Stimulated activated naive CD8-positive, alpha-beta T cell treated with anti-CD3 and anti-CD28 coated beads, Interleukin-15, amount 100 ng/mL, for 72 hours (primary cell): ENCODE measurements around the gene KIAA1143.
A peak's percentile ranks its signal among the peaks of the same experiment; 100 is the strongest.

Experiments
- ATAC-seq: fragments of 150-1000 bp; cut with Tn5 transposase; 2 replicates; pipeline ENCODE4 v1.10.0; 2021; ENCODE audit warnings: mild to moderate bottlenecking, moderate library complexity
- DNase-seq, 2 donors: peaks; one replicate each; pipeline ENCODE4 v3.0.0; 2021 to 2022
- H3K27ac Mint-ChIP-seq, 2 donors: one replicate each; pipeline ENCODE4 v1.8.0; 2022; ENCODE audit warnings: mild to moderate bottlenecking in 2 of 2, mixed read lengths in 2 of 2, moderate library complexity in 2 of 2
- H3K27me3 Mint-ChIP-seq: one replicate; pipeline ENCODE4 v1.8.0; 2022; ENCODE audit warnings: mixed read lengths
- H3K4me1 Mint-ChIP-seq: one replicate; pipeline ENCODE4 v1.8.0; 2022; ENCODE audit warnings: mild to moderate bottlenecking, mixed read lengths
- H3K4me3 Mint-ChIP-seq, 2 donors: one replicate each; pipeline ENCODE4 v1.8.0; 2022; ENCODE audit warnings: mild to moderate bottlenecking in 2 of 2, mixed read lengths in 2 of 2, moderate library complexity in 1 of 2
- H3K9me3 Mint-ChIP-seq, 2 donors: one replicate each; pipeline ENCODE4 v1.8.0; 2022; ENCODE audit warnings: mixed read lengths in 2 of 2

Gene KIAA1143

DNA sequence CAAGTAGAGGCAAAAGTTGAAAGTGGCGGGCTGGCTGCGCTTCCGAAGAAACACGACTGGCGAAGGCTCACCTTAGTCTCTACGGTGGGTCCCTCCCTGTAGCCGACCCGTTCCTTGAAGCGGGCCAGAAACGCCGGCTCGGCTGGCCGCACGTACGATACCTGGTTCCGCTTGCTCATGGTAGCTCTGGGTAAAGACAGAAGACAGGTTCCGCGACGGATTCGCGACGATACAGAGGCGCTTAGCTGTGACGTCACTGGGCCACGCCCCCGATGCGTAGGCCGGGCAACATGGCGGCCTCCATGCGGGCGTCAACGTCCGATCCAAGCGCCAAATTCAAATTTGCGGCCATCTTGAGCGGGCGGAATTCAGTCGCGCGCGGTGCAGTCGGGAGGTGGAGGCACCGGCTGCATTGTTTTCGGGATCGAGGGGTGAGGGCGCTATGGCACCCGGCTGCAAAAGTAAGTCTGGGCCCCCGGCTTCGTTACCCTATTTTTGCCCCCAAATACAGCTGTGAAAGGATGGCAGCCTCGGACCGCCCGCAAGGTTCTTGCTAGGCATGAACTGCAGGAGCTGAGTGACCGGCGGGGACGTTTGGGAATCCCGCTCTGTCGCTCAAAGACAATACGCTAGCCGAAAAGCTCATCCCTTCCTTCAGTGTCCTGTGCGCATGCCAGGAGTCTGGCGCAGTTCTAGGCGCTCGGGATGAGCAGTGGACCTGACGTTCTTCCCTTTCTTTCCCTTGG, at the start of gene KIAA1143, which contains the start of gene KIF15:
TSS of gene KIAA1143 (minus strand) at position 196 of the 746 bp plus-strand sequence. CDS start at position 179, 17 bp downstream.
TSS of gene KIF15 (plus strand) at position 371 of the 746 bp plus-strand sequence. CDS start at position 443, 72 bp downstream.
- Mint-ChIP-seq H3K9me3 (peaks cover 18 to 20% of the 10 kb centered on the region in 2 donors), H3K27ac (peak within 1 kb of the TSS; percentile 88 to 91)
- peak; percentile 96 for ATAC-seq

DNA sequence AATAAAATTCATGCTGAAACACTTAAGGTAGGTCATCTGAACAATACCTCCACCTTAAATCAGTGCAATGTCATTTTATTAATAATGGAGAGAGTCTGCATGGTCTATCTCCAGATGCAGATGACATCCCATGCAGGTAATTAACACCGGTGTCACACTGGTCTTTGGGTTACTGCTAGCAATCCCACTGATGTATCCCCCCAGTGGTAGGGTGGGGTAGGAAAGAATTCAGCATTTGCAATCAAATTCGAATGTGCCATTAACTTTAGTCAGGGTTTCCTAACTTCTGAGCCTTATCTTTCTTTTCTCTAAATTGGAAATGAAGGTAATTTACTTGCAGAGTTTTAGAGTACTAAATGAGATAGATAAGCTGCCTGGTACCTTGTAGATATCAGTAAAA, 44.5 kb upstream of the KIAA1143 start:
- ATAC-seq (no peak), DNase-seq (no peak)
- Mint-ChIP-seq H3K4me3 (no peak overlapping the region), H3K27ac (no peak overlapping the region), H3K27me3 (no peaks in the 10 kb centered on the region), H3K9me3 (no peaks in the 10 kb centered on the region), H3K4me1 (no peaks in the 10 kb centered on the region)

More for the DNA sequence above, at the start of gene KIAA1143, which contains the start of gene KIF15:
- Mint-ChIP-seq H3K4me3 (peak within 1 kb of the TSS; percentile 93 to 94), H3K4me1 (peaks cover 25% of the 10 kb centered on the region), H3K27me3 (peaks cover 9% of the 10 kb centered on the region)
- peak; percentile 96 to 97 for DNase-seq

DNA sequence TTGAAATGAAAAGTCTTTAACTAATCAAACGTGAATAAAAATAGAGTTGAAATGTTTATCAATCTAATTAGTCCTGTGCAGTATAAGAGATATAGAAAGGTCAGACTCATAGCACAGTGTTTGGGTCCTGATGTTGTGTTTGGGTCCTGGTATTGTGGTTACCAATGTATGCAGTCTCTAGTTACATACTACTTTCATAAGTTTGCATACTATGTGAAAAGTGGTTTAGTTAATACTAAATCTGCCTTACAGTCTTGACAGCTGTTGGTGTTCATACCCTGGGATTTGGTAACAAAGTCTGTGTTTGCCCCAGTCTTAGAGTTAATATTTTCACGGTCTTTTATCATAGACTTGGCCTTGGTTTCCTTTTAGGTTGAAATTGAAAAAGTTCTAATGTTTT, 41.9 kb upstream of the KIAA1143 start:
- ATAC-seq (no peak), DNase-seq (no peak)
- no peaks in the 10 kb centered on the region for H3K4me1 Mint-ChIP-seq
- no peaks in the 10 kb centered on the region for H3K27me3 Mint-ChIP-seq
- H3K9me3 Mint-ChIP-seq: no peaks in the 10 kb centered on the region
- no peak overlapping the region for H3K4me3 Mint-ChIP-seq
- no peak overlapping the region for H3K27ac Mint-ChIP-seq

DNA sequence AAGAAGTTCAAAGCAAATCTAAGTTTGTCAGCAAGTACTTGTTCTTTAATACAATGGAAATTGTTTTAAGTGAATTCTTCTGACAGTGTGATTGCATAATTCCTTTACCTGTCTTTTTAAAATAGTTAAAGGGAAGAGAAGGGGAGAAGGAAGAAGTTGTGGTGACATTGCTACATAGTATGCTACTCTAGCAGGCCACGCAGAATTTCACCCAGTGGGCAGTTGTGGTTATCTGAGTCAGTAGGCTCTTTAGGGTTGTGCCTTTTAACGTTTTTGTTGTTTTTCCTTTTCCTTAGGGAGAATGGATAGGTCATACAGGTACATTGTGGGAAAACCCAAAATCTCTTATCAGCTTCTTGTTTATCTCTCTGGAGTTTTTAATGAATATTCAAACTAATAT, 40.6 kb upstream of the KIAA1143 start:
- no peak overlapping the region for H3K4me3 Mint-ChIP-seq
- DNase-seq (no peak), ATAC-seq (no peak)
- no peaks in the 10 kb centered on the region for H3K9me3 Mint-ChIP-seq
- no peaks in the 10 kb centered on the region for H3K4me1 Mint-ChIP-seq
- no peaks in the 10 kb centered on the region for H3K27me3 Mint-ChIP-seq
- H3K27ac Mint-ChIP-seq: no peak overlapping the region

DNA sequence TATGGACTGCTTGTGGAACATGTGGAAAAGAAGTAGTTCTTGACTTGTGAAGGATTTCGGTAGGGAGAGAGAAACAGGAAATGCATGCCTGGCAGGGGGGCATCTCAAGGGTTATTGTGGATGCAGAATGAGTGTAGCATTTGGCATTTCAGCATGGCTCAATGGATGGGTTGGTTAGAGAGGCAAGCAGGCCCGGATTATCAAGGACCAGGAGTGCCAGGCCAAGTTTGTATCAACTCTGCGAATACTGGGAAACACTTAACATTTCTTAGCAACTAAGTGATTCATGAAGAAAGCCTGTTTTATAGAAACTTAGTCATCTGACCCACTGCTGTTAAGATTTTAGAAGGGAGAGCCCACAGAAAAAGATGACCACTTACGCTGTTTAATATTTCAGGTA, 33.8 kb upstream of the KIAA1143 start:
- Mint-ChIP-seq H3K4me1 (no peaks in the 10 kb centered on the region), H3K27me3 (no peaks in the 10 kb centered on the region), H3K27ac (no peak overlapping the region), H3K4me3 (no peak overlapping the region), H3K9me3 (no peaks in the 10 kb centered on the region)
- no peak for DNase-seq
- ATAC-seq: no peak

DNA sequence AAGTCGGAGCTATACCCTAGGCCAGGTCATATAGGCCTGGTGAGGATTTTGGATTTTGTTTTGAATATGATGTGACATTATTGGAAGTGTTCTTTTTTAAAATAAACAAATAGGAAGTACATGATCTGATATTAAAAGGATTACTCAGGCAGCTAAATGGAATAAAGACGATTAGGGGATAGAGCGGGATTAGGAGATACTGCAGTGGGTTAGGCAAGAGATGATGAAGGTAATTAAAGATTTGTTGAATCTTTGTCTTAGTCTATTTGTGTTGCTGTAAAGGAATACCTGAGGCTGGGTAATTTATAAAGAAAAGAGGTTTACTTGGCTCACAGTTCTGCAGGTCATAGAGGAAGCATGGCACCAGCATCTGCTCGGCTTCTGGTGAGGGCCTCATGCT, 21.5 kb upstream of the KIAA1143 start:
- H3K4me1 Mint-ChIP-seq: no peaks in the 10 kb centered on the region
- no peak overlapping the region for H3K4me3 Mint-ChIP-seq
- ATAC-seq (no peak), DNase-seq (no peak)
- H3K27me3 Mint-ChIP-seq: no peaks in the 10 kb centered on the region
- H3K27ac Mint-ChIP-seq: no peak overlapping the region
- no peaks in the 10 kb centered on the region for H3K9me3 Mint-ChIP-seq

DNA sequence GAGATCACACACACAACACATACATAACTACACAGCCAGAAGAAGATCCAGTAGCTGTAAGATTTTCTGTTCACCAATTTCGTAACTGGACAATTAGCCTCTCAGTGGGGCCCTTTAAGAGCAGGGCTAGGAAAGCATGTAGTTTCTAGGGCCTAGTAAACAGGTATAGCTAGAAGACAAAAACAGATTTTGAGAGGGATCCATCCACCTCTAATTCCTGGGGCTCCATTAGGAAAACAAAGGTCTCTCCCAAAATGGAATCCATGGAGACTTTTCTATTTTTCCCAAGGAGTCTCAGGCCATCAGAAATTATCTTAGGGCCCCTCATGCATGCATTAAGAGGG, 10.7 kb upstream of the KIAA1143 start:
- Mint-ChIP-seq H3K9me3 (peaks cover 12 to 19% of the 10 kb centered on the region in 2 donors), H3K27me3 (no peaks in the 10 kb centered on the region), H3K27ac (no peak overlapping the region), H3K4me1 (no peaks in the 10 kb centered on the region), H3K4me3 (no peak overlapping the region)
- no peak for ATAC-seq
- DNase-seq: no peak

DNA sequence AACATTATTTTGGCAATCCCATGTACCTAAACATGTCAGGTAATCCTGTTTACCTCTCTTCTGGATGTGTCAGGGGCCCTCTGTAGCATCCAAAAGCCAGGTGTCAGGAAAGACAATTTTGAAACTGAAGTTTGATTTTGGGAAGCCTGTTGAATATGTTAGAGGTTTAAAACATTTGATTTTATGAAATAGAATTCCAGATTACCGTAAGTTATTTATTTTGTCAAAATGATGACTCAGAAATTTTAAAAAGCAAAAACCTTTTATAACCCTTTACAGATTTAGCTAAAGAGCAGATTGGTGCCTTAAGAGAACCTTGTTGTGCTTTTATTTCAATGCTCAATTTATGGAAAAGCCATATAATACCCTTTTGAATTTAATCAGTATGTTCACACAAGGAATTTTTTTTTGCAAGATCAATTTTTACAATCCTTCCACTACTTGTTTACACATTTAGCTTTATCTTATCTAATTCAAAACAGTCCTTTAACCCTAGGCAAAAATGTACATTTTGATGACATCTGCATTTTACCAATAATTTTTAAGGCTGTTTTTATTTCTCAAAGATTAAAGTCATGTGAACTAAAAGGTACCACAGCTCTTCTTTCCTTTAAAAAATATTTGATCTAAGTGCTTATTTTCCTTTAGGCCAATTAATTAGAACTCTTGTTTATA, 10.1 kb upstream of the KIAA1143 start:
- Mint-ChIP-seq H3K4me1 (no peaks in the 10 kb centered on the region), H3K4me3 (no peak overlapping the region), H3K9me3 (peaks cover 12 to 21% of the 10 kb centered on the region in 2 donors), H3K27me3 (no peaks in the 10 kb centered on the region), H3K27ac (no peak overlapping the region)
- DNase-seq: no peak
- ATAC-seq: no peak

DNA sequence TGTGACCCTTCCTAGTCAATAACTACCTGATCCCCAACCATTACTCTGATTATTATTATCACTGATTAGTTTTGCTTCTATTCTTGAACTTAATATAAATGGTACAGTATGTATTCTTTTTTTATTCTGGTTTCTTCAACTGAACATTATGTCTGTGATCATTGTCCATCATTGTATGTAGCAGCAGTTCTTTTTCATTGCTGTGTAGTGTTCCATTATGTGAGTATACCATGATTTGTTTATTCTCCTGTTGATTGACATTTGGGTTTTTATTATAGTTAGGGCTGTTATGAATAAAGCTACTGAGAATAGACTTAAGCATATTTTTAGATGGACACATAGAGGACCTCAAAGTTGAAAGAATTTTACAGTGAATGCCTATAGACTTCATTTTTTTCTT, 2.8 kb upstream of the KIAA1143 start:
- H3K9me3 Mint-ChIP-seq: peaks cover 5 to 7% of the 10 kb centered on the region in 2 donors
- peaks cover 9% of the 10 kb centered on the region for H3K27me3 Mint-ChIP-seq
- ATAC-seq (no peak), DNase-seq (no peak)
- no peak overlapping the region for H3K27ac Mint-ChIP-seq
- H3K4me3 Mint-ChIP-seq: no peak overlapping the region
- peaks cover 17% of the 10 kb centered on the region for H3K4me1 Mint-ChIP-seq

DNA sequence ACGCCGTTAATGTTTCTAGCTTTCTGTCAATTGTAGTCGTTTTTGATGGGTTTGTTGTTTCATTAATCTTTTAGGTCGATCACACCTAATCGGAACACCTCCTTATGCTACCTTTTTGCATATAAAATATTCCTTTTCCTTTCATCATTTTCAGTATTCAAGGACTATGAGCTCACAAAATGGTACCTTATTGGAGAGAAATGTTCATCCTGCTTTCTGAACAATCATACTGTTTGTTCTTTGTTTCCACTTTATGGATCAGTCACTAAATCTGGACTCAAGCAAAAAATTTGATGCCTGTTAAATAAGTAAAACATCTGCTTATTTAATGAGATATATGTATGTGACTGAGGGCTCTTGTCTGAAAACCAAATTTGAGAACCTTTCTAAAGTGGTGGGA, 1.3 kb upstream of the KIAA1143 start:
- H3K27ac Mint-ChIP-seq: peak overlapping the region; percentile 88 to 91
- no peak for ATAC-seq

DNA sequence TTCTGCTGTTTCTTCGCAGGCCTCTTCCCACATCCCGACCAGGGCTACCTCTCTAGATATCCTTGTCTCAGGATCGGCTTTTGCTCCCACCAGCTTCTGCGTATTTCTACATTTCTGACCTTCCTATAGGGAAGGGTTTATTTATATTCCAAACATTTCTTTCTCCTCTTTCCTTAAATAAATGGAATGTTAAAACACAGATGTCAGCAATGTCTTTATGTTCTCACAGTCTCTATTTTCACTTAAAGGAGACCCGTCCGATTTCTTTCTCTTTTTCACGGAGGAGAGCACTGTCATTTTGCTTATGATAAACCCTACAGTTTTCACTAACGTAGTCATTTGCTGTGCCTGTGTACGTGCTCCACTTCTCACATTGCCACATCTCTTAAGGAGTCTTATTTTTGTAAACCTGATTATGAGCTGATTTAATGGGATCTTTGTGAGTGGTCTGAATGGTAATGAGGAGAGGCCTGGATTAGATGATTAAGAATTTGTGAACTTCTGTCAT, 805 bp upstream of the KIAA1143 start:
- ATAC-seq: no peak
- peaks cover 18% of the 10 kb centered on the region in 2 donors for H3K9me3 Mint-ChIP-seq
- peak overlapping the region; percentile 93 to 94 for H3K4me3 Mint-ChIP-seq
- peaks cover 21% of the 10 kb centered on the region for H3K4me1 Mint-ChIP-seq
- H3K27me3 Mint-ChIP-seq: peaks cover 9% of the 10 kb centered on the region
- peak overlapping the region; percentile 88 to 91 for H3K27ac Mint-ChIP-seq
- no peak for DNase-seq

More for the DNA sequence above, 1.3 kb upstream of the KIAA1143 start:
- Mint-ChIP-seq H3K27me3 (peaks cover 9% of the 10 kb centered on the region), H3K4me3 (peak overlapping the region; percentile 93 to 94), H3K9me3 (peaks cover 13 to 17% of the 10 kb centered on the region in 2 donors), H3K4me1 (peaks cover 17% of the 10 kb centered on the region)
- no peak for DNase-seq

DNA sequence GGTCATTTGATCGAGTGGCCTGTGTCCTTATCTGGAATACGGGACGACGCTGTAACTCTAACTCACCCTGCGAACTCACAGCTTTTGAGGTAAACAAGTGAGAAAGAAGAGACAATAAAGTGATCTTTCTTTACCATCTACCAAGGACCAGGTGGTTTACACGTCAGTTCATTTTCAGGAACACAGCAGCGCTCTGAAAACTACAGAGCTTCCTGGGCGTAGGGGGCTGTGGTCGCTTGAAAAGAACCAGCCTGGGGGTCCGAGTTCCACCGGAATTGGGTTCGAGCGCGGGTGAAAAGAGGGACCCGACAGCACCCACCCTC, 357 bp downstream of the KIAA1143 start:
- Mint-ChIP-seq H3K4me3 (peak overlapping the region; percentile 93 to 94), H3K9me3 (peaks cover 18 to 20% of the 10 kb centered on the region in 2 donors), H3K27me3 (peaks cover 9% of the 10 kb centered on the region), H3K4me1 (peaks cover 25% of the 10 kb centered on the region), H3K27ac (peak overlapping the region; percentile 88 to 91)
- DNase-seq: no peak
- ATAC-seq: peak; percentile 29

DNA sequence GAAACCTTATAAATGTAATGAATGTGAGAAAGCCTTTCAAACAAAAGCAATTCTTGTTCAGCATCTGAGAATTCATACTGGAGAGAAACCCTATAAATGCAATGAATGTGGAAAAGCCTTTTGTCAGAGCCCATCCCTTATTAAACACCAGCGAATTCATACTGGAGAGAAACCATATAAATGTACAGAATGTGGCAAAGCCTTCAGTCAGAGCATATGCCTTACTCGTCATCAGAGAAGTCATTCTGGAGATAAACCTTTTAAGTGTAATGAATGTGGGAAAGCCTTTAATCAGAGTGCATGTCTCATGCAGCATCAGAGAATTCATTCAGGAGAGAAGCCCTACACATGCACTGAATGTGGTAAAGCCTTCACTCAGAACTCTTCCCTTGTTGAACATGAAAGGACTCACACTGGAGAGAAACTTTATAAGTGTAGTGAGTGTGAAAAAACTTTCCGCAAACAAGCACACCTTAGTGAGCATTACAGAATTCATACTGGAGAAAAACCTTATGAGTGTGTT, 26.7 kb downstream of the KIAA1143 start:
- DNase-seq (no peak), ATAC-seq (no peak)
- peaks cover 68 to 71% of the 10 kb centered on the region in 2 donors for H3K9me3 Mint-ChIP-seq
- H3K27me3 Mint-ChIP-seq: no peaks in the 10 kb centered on the region
- H3K4me1 Mint-ChIP-seq: peaks cover 6% of the 10 kb centered on the region
- no peak overlapping the region for H3K27ac Mint-ChIP-seq
- no peak overlapping the region for H3K4me3 Mint-ChIP-seq

DNA sequence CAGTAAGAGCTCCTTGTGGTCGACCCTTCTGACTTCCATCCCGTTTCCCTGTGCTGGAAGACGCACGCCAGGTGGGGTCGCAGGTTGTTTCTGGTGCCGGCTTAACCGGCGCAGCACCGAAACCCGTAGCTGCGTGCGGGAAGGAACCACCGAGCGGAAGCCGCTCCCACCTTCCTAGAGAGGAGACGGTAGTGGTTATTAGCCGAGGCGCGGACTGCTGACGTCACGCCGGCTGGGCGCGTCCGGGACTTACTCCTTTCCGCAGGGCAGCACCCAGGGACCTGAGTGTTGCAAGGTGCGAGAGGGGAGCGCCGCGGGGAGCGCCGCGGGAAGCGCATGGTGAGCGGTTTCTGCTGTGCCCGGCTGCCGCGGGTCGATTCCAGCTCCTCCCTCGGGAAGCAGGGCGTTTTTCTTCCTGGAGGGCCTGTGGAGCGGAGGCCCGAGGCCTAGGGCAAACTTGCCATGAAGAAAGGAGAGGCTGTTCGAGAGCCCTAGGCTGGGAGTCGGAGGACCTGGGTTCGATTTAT, 32.0 kb downstream of the KIAA1143 start, which contains the start of gene ZNF501:
TSS of gene ZNF501 (plus strand) at position 252 of the 527 bp plus-strand sequence. CDS start 4,787 bp downstream, outside the sequence.
- Mint-ChIP-seq H3K9me3 (peaks cover 57 to 76% of the 10 kb centered on the region in 2 donors), H3K4me1 (peaks cover 16% of the 10 kb centered on the region), H3K27me3 (no peaks in the 10 kb centered on the region), H3K4me3 (peak within 1 kb of the TSS; percentile 99 to 100), H3K27ac (peak within 1 kb of the TSS; percentile 55 to 95)
- DNase-seq (peak; percentile 88 to 91), ATAC-seq (peak; percentile 100)

DNA sequence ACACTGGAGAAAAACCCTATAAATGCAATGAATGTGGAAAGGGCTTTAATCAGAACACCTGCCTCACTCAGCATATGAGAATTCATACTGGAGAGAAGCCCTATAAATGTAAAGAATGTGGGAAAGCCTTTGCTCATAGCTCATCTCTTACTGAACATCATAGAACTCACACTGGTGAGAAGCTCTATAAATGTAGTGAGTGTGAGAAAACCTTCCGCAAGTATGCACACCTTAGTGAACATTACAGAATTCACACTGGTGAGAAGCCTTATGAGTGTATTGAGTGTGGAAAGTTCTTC, 39.4 kb downstream of the KIAA1143 start:
- Mint-ChIP-seq H3K27ac (peak overlapping the region in 1 of 2 donors; percentile 28), H3K9me3 (peaks cover 52 to 75% of the 10 kb centered on the region in 2 donors), H3K4me3 (no peak overlapping the region), H3K4me1 (no peaks in the 10 kb centered on the region), H3K27me3 (no peaks in the 10 kb centered on the region)
- ATAC-seq (no peak), DNase-seq (no peak)
